Panc1 (cell line): ENCODE data around the gene SEMA4A. TPM values are rescaled to one million over a fixed set of nuclear protein-coding genes. Genes with fewer than 3 reads are reported as not detected.

ENCODE experiments used
- ATAC-seq: fragments of 200-7000 bp; cut with Tn5 transposase; 2 replicates; pipeline ENCODE4 v1.9.1; 2020; ENCODE audit warnings: mild to moderate bottlenecking, moderate library complexity
- Bru-seq: library from RNA; stranded (reverse); fragments of 400-500 nt; gene quantifications from one replicate; lab custom pipeline; 2021; lab: Mats Ljungman, UMichigan
- BruChase-seq, 2 experiments: library from RNA; stranded (reverse); fragments of 400-500 nt; gene quantifications; one replicate each; lab custom pipeline; 2021; lab: Mats Ljungman, UMichigan
- BruUV-seq: library from RNA; stranded (reverse); fragments of 400-500 nt; replicated peaks from 2 replicates; lab custom pipeline; 2021; lab: Mats Ljungman, UMichigan
- CTCF ChIA-PET: fragments of 300-600 bp; sonication (Branson Sonifier 250); formaldehyde crosslinking; loops from one replicate; lab custom pipeline; 2022; ENCODE audit warnings: antibody characterized with exemption; lab: Charles Lee
- POLR2A ChIA-PET: fragments of 300-600 bp; sonication (Branson Sonifier 250); formaldehyde crosslinking; loops from one replicate; lab custom pipeline; 2022; ENCODE audit warnings: antibody characterized with exemption; lab: Charles Lee
- DNase-seq: peaks from one replicate; pipeline ENCODE4 v3.0.0-alpha.2; 2010; ENCODE audit warnings: low read depth, low spot score
- H3K27ac ChIP-seq: 2 replicates; pipeline ENCODE4 v1.5.1; 2011; ENCODE audit warnings: mild to moderate bottlenecking, low read length, inconsistent platforms
- H3K27me3 ChIP-seq: fragments of 200-500 bp; sonication (Bioruptor generic); 2 replicates; pipeline ENCODE4 v1.6.0; 2014; ENCODE audit warnings: low read length, inconsistent platforms; ENCODE audit not compliant: control insufficient read depth, insufficient read depth
- H3K36me3 ChIP-seq: fragments of 200-500 bp; sonication (Bioruptor generic); 2 replicates; pipeline ENCODE4 v1.5.1; 2014; ENCODE audit warnings: inconsistent platforms, mild to moderate bottlenecking, low read length, moderate library complexity; ENCODE audit not compliant: control insufficient read depth, insufficient read depth
- H3K4me1 ChIP-seq: 2 replicates; pipeline ENCODE4 v1.5.1; 2011; ENCODE audit warnings: inconsistent platforms, mild to moderate bottlenecking, low read length, moderate library complexity; ENCODE audit not compliant: control insufficient read depth, insufficient read depth
- H3K4me3 ChIP-seq, 2 experiments: 2 replicates each; pipeline ENCODE4 v1.5.1; 2011 to 2012; ENCODE audit warnings: low read depth in 2 of 2, low read length in 2 of 2, mild to moderate bottlenecking in 2 of 2, inconsistent platforms in 1 of 2, moderate library complexity in 1 of 2
- H3K9me3 ChIP-seq: fragments of 200-500 bp; sonication (Bioruptor generic); 2 replicates; pipeline ENCODE4 v1.5.1; 2014; ENCODE audit warnings: low read depth, mild to moderate bottlenecking, inconsistent platforms, low read length, moderate library complexity; ENCODE audit not compliant: control insufficient read depth, insufficient read depth
- CTCF ChIP-seq: fragments of 450-650 bp; IDR thresholded peaks from 2 replicates; pipeline ENCODE4 v1.5.1; 2017; ENCODE audit warnings: mild to moderate bottlenecking
- POLR2AphosphoS5 ChIP-seq: IDR thresholded peaks from 2 replicates; pipeline ENCODE4 v1.6.1; 2012; ENCODE audit warnings: mild to moderate bottlenecking, low read depth, low read length, moderate library complexity
- REST ChIP-seq, 2 experiments: IDR thresholded peaks; 2 replicates each; pipeline ENCODE4 v1.6.1; 2011 to 2012; ENCODE audit warnings: low read depth in 2 of 2, control low read depth in 1 of 2, low read length in 1 of 2, mild to moderate bottlenecking in 1 of 2, moderate library complexity in 1 of 2; ENCODE audit not compliant: insufficient read depth in 1 of 2
- SIN3A ChIP-seq: IDR thresholded peaks from 2 replicates; pipeline ENCODE4 v1.6.1; 2012; ENCODE audit warnings: low read depth, mild to moderate bottlenecking, low read length, moderate library complexity, borderline replicate concordance; ENCODE audit not compliant: insufficient read depth
- TCF7L2 ChIP-seq: IDR thresholded peaks from 2 replicates; pipeline ENCODE4 v1.6.1; 2011; ENCODE audit warnings: mild to moderate bottlenecking, low read depth, low read length, inconsistent platforms
- in situ Hi-C: cut with HindIII; loops from 2 replicates; pipeline ENCODE4 v1.10.0; 2016; ENCODE audit warnings: low sequenced_read_pairs, low pct_unique_long_range_greater_than_20kb
- intact Hi-C: fragments of 100-400 bp; cut with micrococcal nuclease; formaldehyde crosslinking; loops from one replicate; pipeline ENCODE4 v1.10.0; 2022; ENCODE audit not compliant: unreplicated experiment
- long read RNA-seq: library from polyadenylated mRNA; unstranded; transcript quantifications from one replicate; pipeline ENCODE4 v2.0.0, GENCODE V29; 2021; ENCODE audit not compliant: unreplicated experiment
- polyA plus RNA-seq: library from polyadenylated mRNA; unstranded; fragments of >200 nt; gene quantifications from one replicate; pipeline ENCODE4 v1.2.1, GENCODE V29; 2012; ENCODE audit warnings: missing spikeins; ENCODE audit not compliant: insufficient read length
- total RNA-seq: library from RNA; stranded (reverse); gene quantifications from one replicate; pipeline ENCODE4 v1.2.1, GENCODE V29; 2021; ENCODE audit not compliant: unreplicated experiment

SEMA4A gene
- total RNA-seq, result 0.21 TPM
- polyA plus RNA-seq, result 0.22 TPM
- Bru-seq, nascent RNA, result percentile 29 among the genes with signal in this experiment
- BruChase-seq, experiment 1, labeled RNA remaining after a 2-hour chase, result percentile 26 among the genes with signal in this experiment
- percentile 33 among the genes with signal in this experiment for BruChase-seq, experiment 2, labeled RNA remaining after a 6-hour chase
- long read RNA-seq, result 0 reads

GRCh38 chr1:156153362-156153761 is at the start of gene SEMA4A:
Gene SEMA4A (plus strand): TSS chr1:156153585. CDS start chr1:156154579, 994 bp downstream.
- H3K9me3 ChIP-seq, result no peaks in the 10 kb centered on the region
- TF ChIP-seq SIN3A, result no peak
- TF ChIP-seq CTCF, result no peak
- no peak for TF ChIP-seq POLR2AphosphoS5
- TF ChIP-seq REST (IDR thresholded peaks at IDR 0.05; ENCODE audit: insufficient read depth in 1 of 2, low read depth in 2 of 2, low read length in 1 of 2), result no peak
- no peak for TF ChIP-seq TCF7L2
- no peak within 1 kb of the TSS for H3K27ac ChIP-seq
- no peak within 1 kb of the TSS for H3K4me3 ChIP-seq
- intact Hi-C loops, result no loop called here
- no TSS peak for BruUV-seq
- H3K36me3 ChIP-seq, result no peaks in the 10 kb centered on the region
- ChIA-PET CTCF (no interaction called here), POLR2A (no interaction called here)
- H3K27me3 ChIP-seq, result no peaks in the 10 kb centered on the region
- ATAC-seq (no peak), DNase-seq (no peak)
- in situ Hi-C loops, result no loop called here
- no peaks in the 10 kb centered on the region; the same call in 1 of the 2 replicates for H3K4me1 ChIP-seq

GRCh38 chr1:156104065-156104810 is 49.1 kb upstream of the SEMA4A start:
- BruUV-seq, result no TSS peak

More at GRCh38 chr1:156104065-156104810, 49.1 kb upstream of the SEMA4A start:
- in situ Hi-C loops (no loop called here), intact Hi-C loops (no loop called here)
- TF ChIP-seq POLR2AphosphoS5 (0 out of 2 replicates have a peak, but pooled peaks have one; percentile 30), SIN3A (no peak), TCF7L2 (no peak)
- DNase-seq, result no peak
- Histone ChIP-seq H3K27me3 (no peaks in the 10 kb centered on the region), H3K4me1 (peaks cover 49% of the 10 kb centered on the region), H3K36me3 (no peaks in the 10 kb centered on the region), H3K27ac (peak overlapping the region; percentile 95), H3K9me3 (no peaks in the 10 kb centered on the region), H3K4me3 (no peak overlapping the region)
- peak; percentile 62 for ATAC-seq
- ChIA-PET CTCF (interaction anchor here (0.5 to 0.8 kb wide), 2 partner anchors 10 to 109 kb away, joined by 4 to 5 read pairs; partner anchors contain the start of gene PMF1), POLR2A (interaction anchor here (0.8 to 1.0 kb wide), 2 partner anchors 19 to 25 kb away, joined by 3 read pairs; no protein-coding TSS in a partner anchor)
